H1 (cell line): ENCODE data around the gene RNF183. TPM values are rescaled to one million over a fixed set of nuclear protein-coding genes. Genes with fewer than 3 reads are reported as not detected.

Source experiments
- CTCF ChIA-PET: fragments of 300-600 bp; sonication (Branson Sonifier 250); formaldehyde crosslinking; loops from one replicate; lab custom pipeline; 2021; ENCODE audit not compliant: partially characterized antibody; lab: Charles Lee
- POLR2A ChIA-PET: fragments of 300-600 bp; sonication (Branson Sonifier 250); formaldehyde crosslinking; loops from one replicate; lab custom pipeline; 2021; ENCODE audit warnings: inconsistent platforms; ENCODE audit not compliant: partially characterized antibody; lab: Charles Lee
- DNase-seq, 2 experiments: peaks; one replicate each; pipeline versions ENCODE4 v3.0.0 to v3.0.0-alpha.2; 2010 to 2022; ENCODE audit warnings: low spot score in 2 of 2, low read depth in 1 of 2, mixed read lengths in 1 of 2
- FAIRE-seq: peaks from 2 replicates; lab custom pipeline; 2011; peaks lifted over from hg19 to GRCh38; lab: Jason Lieb, UNC
- H2AFZ ChIP-seq: 2 replicates; pipeline ENCODE4 v1.8.1; 2012; ENCODE audit warnings: low read length, inconsistent platforms
- H2AK5ac ChIP-seq: 2 replicates; pipeline ENCODE4 v1.6.1; 2013; ENCODE audit warnings: low read depth, low read length
- H2BK120ac ChIP-seq: replicated peaks from 2 replicates; pipeline ENCODE3; 2013; ENCODE audit warnings: low read depth, low read length, inconsistent platforms
- H2BK12ac ChIP-seq: 2 replicates; pipeline ENCODE4 v1.6.1; 2013; ENCODE audit warnings: low read depth, low read length
- H2BK15ac ChIP-seq: 2 replicates; pipeline ENCODE4 v1.6.1; 2013; ENCODE audit warnings: low read length
- H2BK20ac ChIP-seq: 2 replicates; pipeline ENCODE4 v1.6.1; 2013; ENCODE audit warnings: low read length
- H2BK5ac ChIP-seq: 2 replicates; pipeline ENCODE4 v1.6.1; 2013; ENCODE audit warnings: low read depth, low read length
- H3K14ac ChIP-seq: 2 replicates; pipeline ENCODE4 v1.6.1; 2013; ENCODE audit warnings: inconsistent platforms; ENCODE audit not compliant: insufficient read length
- H3K18ac ChIP-seq: 2 replicates; pipeline ENCODE4 v1.6.1; 2013; ENCODE audit warnings: low read length; ENCODE audit errors: extremely low read depth
- H3K23ac ChIP-seq: 2 replicates; pipeline ENCODE4 v1.6.1; 2013; ENCODE audit warnings: inconsistent platforms; ENCODE audit not compliant: insufficient read length
- H3K23me2 ChIP-seq: 2 replicates; pipeline ENCODE4 v1.6.1; 2013; ENCODE audit warnings: low read depth, low read length
- H3K27ac ChIP-seq: 2 replicates; pipeline ENCODE4 v1.6.1; 2011; ENCODE audit warnings: low read depth, low read length, inconsistent platforms
- H3K27me3 ChIP-seq, 4 experiments: replicated peaks in 1 of 4; 1 replicate in 1 of 4; 2 replicates in 3 of 4; pipeline versions ENCODE4 v1.6.1 to v1.8.1; 2011 to 2013; ENCODE audit warnings: low read length in 3 of 4, mild to moderate bottlenecking in 3 of 4, inconsistent platforms in 2 of 4, mixed read lengths in 2 of 4, moderate library complexity in 1 of 4; ENCODE audit not compliant: control insufficient read depth in 3 of 4, insufficient read depth in 3 of 4; ENCODE audit errors: extremely low read depth in 1 of 4
- H3K36me3 ChIP-seq, 4 experiments: 2 replicates each; pipeline versions ENCODE4 v1.6.1 to v1.8.1; 2011 to 2013; ENCODE audit warnings: mild to moderate bottlenecking in 4 of 4, low read length in 3 of 4, moderate library complexity in 2 of 4, control low read depth in 1 of 4, inconsistent platforms in 1 of 4; ENCODE audit not compliant: insufficient read depth in 4 of 4, control insufficient read depth in 2 of 4
- H3K4ac ChIP-seq: replicated peaks from 2 replicates; pipeline ENCODE3; 2013; ENCODE audit warnings: low read length, low read depth, mixed read lengths, inconsistent platforms; ENCODE audit not compliant: insufficient read length
- H3K4me1 ChIP-seq, 4 experiments: replicated peaks in 1 of 4; 1 replicate in 1 of 4; 2 replicates in 3 of 4; pipeline versions ENCODE4 v1.6.1 to v1.8.1; 2011 to 2013; ENCODE audit warnings: low read length in 3 of 4, inconsistent platforms in 2 of 4, mixed read lengths in 1 of 4; ENCODE audit not compliant: insufficient read depth in 4 of 4, control insufficient read depth in 3 of 4
- H3K4me2 ChIP-seq, 2 experiments: 2 replicates each; pipeline versions ENCODE4 v1.6.1 to v1.8.1; 2011 to 2013; ENCODE audit warnings: low read depth in 2 of 2, low read length in 2 of 2, control low read depth in 1 of 2, inconsistent platforms in 1 of 2, mild to moderate bottlenecking in 1 of 2; ENCODE audit not compliant: insufficient read depth in 1 of 2
- H3K4me3 ChIP-seq, 4 experiments: fragments of 200-600, 300-600 bp in 1 of 4; sonication (generic), shearing (Covaris generic), sonication (Bioruptor Twin) in 1 of 4; 2 replicates each; pipeline versions ENCODE4 v1.5.1 to v1.8.1; 2011 to 2016; ENCODE audit warnings: low read length in 4 of 4, low read depth in 3 of 4, control low read depth in 2 of 4, inconsistent platforms in 2 of 4, mild to moderate bottlenecking in 2 of 4, mixed read lengths in 1 of 4, moderate library complexity in 1 of 4; ENCODE audit not compliant: insufficient read depth in 2 of 4; ENCODE audit errors: extremely low read depth in 1 of 4
- H3K56ac ChIP-seq: replicated peaks from 2 replicates; pipeline ENCODE3; 2013; ENCODE audit warnings: low read depth, mild to moderate bottlenecking, mixed read lengths, low read length, inconsistent platforms; ENCODE audit not compliant: insufficient read length
- H3K79me1 ChIP-seq: 2 replicates; pipeline ENCODE4 v1.6.1; 2013; ENCODE audit warnings: low read depth, low read length, control low read depth
- H3K79me2 ChIP-seq, 2 experiments: 2 replicates each; pipeline versions ENCODE4 v1.6.1 to v1.8.1; 2012 to 2013; ENCODE audit warnings: low read length in 2 of 2, mild to moderate bottlenecking in 2 of 2, inconsistent platforms in 1 of 2; ENCODE audit not compliant: insufficient read depth in 2 of 2, control insufficient read depth in 1 of 2
- H3K9ac ChIP-seq, 4 experiments: replicated peaks in 1 of 4; 1 replicate in 1 of 4; 2 replicates in 3 of 4; pipeline versions ENCODE4 v1.6.1 to v1.8.1; 2011 to 2013; ENCODE audit warnings: low read depth in 3 of 4, low read length in 3 of 4, control low read depth in 2 of 4, mild to moderate bottlenecking in 2 of 4, moderate library complexity in 2 of 4, inconsistent platforms in 1 of 4; ENCODE audit errors: extremely low read depth in 1 of 4
- H3K9me3 ChIP-seq, 2 experiments: 2 replicates each; pipeline versions ENCODE4 v1.6.1 to v1.8.1; 2012 to 2013; ENCODE audit warnings: mild to moderate bottlenecking in 2 of 2, moderate library complexity in 2 of 2, control low read depth in 1 of 2, inconsistent platforms in 1 of 2, low read depth in 1 of 2, low read length in 1 of 2, mixed read lengths in 1 of 2; ENCODE audit not compliant: insufficient read depth in 2 of 2
- H4K20me1 ChIP-seq, 2 experiments: replicated peaks in 1 of 2; 2 replicates each; pipeline versions ENCODE3 to v1.8.1; 2011 to 2013; ENCODE audit warnings: inconsistent platforms in 2 of 2, low read length in 2 of 2, mild to moderate bottlenecking in 1 of 2; ENCODE audit not compliant: insufficient read depth in 2 of 2, control insufficient read depth in 1 of 2
- H4K5ac ChIP-seq: 2 replicates; pipeline ENCODE4 v1.6.1; 2013; ENCODE audit warnings: low read length, low read depth, mixed read lengths, inconsistent platforms; ENCODE audit not compliant: insufficient read length
- H4K8ac ChIP-seq: 2 replicates; pipeline ENCODE4 v1.8.0; 2013; ENCODE audit warnings: mild to moderate bottlenecking, moderate library complexity, low read length, inconsistent platforms; ENCODE audit not compliant: insufficient read depth; ENCODE audit errors: extremely low read depth
- H4K91ac ChIP-seq: replicated peaks from 2 replicates; pipeline ENCODE3; 2013; ENCODE audit warnings: low read length, mixed read lengths, inconsistent platforms; ENCODE audit not compliant: insufficient read length
- ASH2L ChIP-seq: fragments of 200-600, 300-600 bp; sonication (generic); IDR thresholded peaks from one replicate; pipeline ENCODE4 v1.7.1; 2017; ENCODE audit warnings: low read length
- CREB1 ChIP-seq: IDR thresholded peaks from 2 replicates; pipeline ENCODE4 v1.6.1; 2012; ENCODE audit warnings: inconsistent platforms
- EGR1 ChIP-seq: IDR thresholded peaks from 2 replicates; pipeline ENCODE4 v1.6.1; 2011; ENCODE audit warnings: low read depth, low read length, borderline replicate concordance
- EP300 ChIP-seq, 2 experiments: IDR thresholded peaks; 1 replicate in 1 of 2; 2 replicates in 1 of 2; pipeline ENCODE4 v1.6.1; 2011 to 2012; ENCODE audit warnings: low read depth in 2 of 2, low read length in 2 of 2, mild to moderate bottlenecking in 2 of 2, borderline replicate concordance in 1 of 2, inconsistent platforms in 1 of 2, moderate library complexity in 1 of 2
- HDAC6 ChIP-seq: IDR thresholded peaks from one replicate; pipeline ENCODE4 v1.7.1; 2012; ENCODE audit warnings: low read depth, mild to moderate bottlenecking, inconsistent platforms, low read length, moderate library complexity
- KDM4A ChIP-seq: IDR thresholded peaks from one replicate; pipeline ENCODE4 v1.7.1; 2012; ENCODE audit warnings: low read depth, mild to moderate bottlenecking, moderate library complexity, low read length, inconsistent platforms; ENCODE audit not compliant: severe bottlenecking
- PHF8 ChIP-seq: fragments of 200-600 bp; sonication (generic); conservative IDR thresholded peaks from 2 replicates; pipeline ENCODE4 v1.7.1; 2012; ENCODE audit warnings: low read depth, mild to moderate bottlenecking, inconsistent platforms, low read length, moderate library complexity
- SP2 ChIP-seq: IDR thresholded peaks from 2 replicates; pipeline ENCODE4 v1.6.1; 2012; ENCODE audit warnings: mild to moderate bottlenecking, low read length, inconsistent platforms
- TBP ChIP-seq: IDR thresholded peaks from 2 replicates; pipeline ENCODE4 v1.6.1; 2011; ENCODE audit warnings: low read depth, low read length, improper control_type of control experiment
- YY1 ChIP-seq: IDR thresholded peaks from 2 replicates; pipeline ENCODE4 v1.6.1; 2011; ENCODE audit warnings: low read depth, mild to moderate bottlenecking, low read length
- WGBS, 2 experiments: shearing (Covaris generic) in 1 of 2; methylation state at CpG; one replicate each; pipeline versions ENCODE4 v1.1.6 to v1.1.7; 2013 to 2015; ENCODE audit warnings: low lambda C conversion rate in 2 of 2, mixed read lengths in 2 of 2, inconsistent platforms in 1 of 2, low coverage in 1 of 2, missing lambda C conversion rate in 1 of 2; ENCODE audit not compliant: insufficient replicate concordance in 2 of 2, insufficient coverage in 1 of 2, insufficient read length in 1 of 2; ENCODE audit errors: extremely low coverage in 1 of 2, missing lambda C conversion rate in 1 of 2; 5-methylcytosine and 5-hydroxymethylcytosine counted together
- polyA plus RNA-seq, 7 experiments: library from polyadenylated mRNA; depleted of rRNA in 3 of 7; stranded (reverse) in 5 of 7; unstranded in 2 of 7; fragments of >200 nt in 5 of 7; fragments of 200-250 nt in 2 of 7; gene quantifications; 1 replicate in 5 of 7; 2 replicates in 1 of 7; 4 replicates in 1 of 7; pipeline versions ENCODE4 v1.2.1 to v1.2.3, GENCODE V29; 2011 to 2013; ENCODE audit warnings: missing spikeins in 2 of 7, mixed read lengths in 2 of 7
- total RNA-seq: library from RNA; stranded (reverse); fragmentation: NEBNext Ultra II Directional; extraction: Animal tissue kit (Norgen Biotek cat#: 25700); gene quantifications from 2 replicates; pipeline ENCODE4 v1.2.1, GENCODE V29; 2021

The RNF183 gene
- total and polyA plus RNA-seq, 2 of the 8 experiments (the other 6 are each of a cell fraction or from before 2014, with no cell fraction given) = 0.15 TPM; not detected in 1

DNA sequence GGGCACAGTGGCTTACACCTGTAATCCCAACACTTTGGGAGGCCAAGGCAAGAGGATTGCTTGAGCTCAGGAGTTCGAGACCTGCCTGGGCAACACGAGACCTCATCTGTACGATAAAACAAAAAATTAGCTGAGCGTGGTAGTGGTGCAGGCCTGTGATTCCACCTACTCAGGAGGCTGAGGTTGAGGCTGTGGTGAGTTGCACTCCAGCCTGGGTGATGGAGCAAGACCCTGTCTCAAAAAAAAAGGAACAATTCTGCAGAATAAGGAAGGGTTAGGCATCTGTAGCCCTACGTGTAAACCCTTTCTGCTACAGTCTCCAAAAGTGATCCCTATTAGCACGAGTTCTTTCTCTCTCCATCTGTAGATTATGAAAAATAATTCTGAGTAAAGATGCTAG, 47.7 kb downstream of the RNF183 start:
- no peak overlapping the region for H3K56ac ChIP-seq
- peaks cover 3 to 16% (median 11%) of the 10 kb centered on the region in 4 experiments; a peak in 6 of 8 replicates for H3K36me3 ChIP-seq
- H3K4me2 ChIP-seq = no peak overlapping the region
- H4K91ac ChIP-seq = no peak overlapping the region
- H4K8ac ChIP-seq = no peak overlapping the region
- H2BK120ac ChIP-seq = no peak overlapping the region
- no peak overlapping the region for H2BK20ac ChIP-seq
- FAIRE-seq = no peak
- H3K9ac ChIP-seq = no peak overlapping the region
- no peak for DNase-seq
- H2BK15ac ChIP-seq = no peak overlapping the region
- ChIA-PET POLR2A (no interaction called here), CTCF (interaction anchor here (0.8 kb wide), 1 partner anchor 18 kb away, joined by 4 read pairs; no protein-coding TSS in a partner anchor)
- H3K14ac ChIP-seq = no peak overlapping the region
- H3K79me2 ChIP-seq = no peaks in the 10 kb centered on the region
- no peak overlapping the region for H2BK5ac ChIP-seq
- H3K23ac ChIP-seq = no peak overlapping the region
- no peaks in the 10 kb centered on the region for H3K27me3 ChIP-seq
- no peak overlapping the region for H3K4me3 ChIP-seq
- H3K18ac ChIP-seq = no peak overlapping the region
- WGBS, 2 experiments = 99% methylated on average over 6 of the region's 6 CpGs; no CpG with 5 or more reads in 1 of the 2 experiments
- no peak overlapping the region for H3K27ac ChIP-seq
- no peak overlapping the region for H4K5ac ChIP-seq
- no peak overlapping the region for H2AK5ac ChIP-seq
- no peak overlapping the region for H3K4ac ChIP-seq
- H3K4me1 ChIP-seq = no peaks in the 10 kb centered on the region
- H2BK12ac ChIP-seq = no peak overlapping the region
- no peaks in the 10 kb centered on the region for H3K23me2 ChIP-seq
- no peaks in the 10 kb centered on the region for H3K9me3 ChIP-seq
- H2AFZ ChIP-seq = no peak overlapping the region
- no peaks in the 10 kb centered on the region for H4K20me1 ChIP-seq
- H3K79me1 ChIP-seq = no peaks in the 10 kb centered on the region; the same call in 1 of the 2 replicates
- TF ChIP-seq EGR1 (no peak), YY1 (no peak), TBP (no peak), PHF8 (no peak), EP300 (IDR thresholded peaks at IDR 0.05; ENCODE audit: borderline replicate concordance in 1 of 2, low read depth in 2 of 2, low read length in 2 of 2) (no peak), KDM4A (no peak), SP2 (no peak), ASH2L (no peak), CREB1 (no peak), HDAC6 (no peak)
